HepG2 (cell line): ENCODE measurements around the gene NOTCH3. TPM values are rescaled to one million over a fixed set of nuclear protein-coding genes. Genes with fewer than 3 reads are reported as not detected.

Source experiments
- ATF3 ChIP-seq: sonication (generic); formaldehyde crosslinking; IDR thresholded peaks from 2 replicates; pipeline ENCODE4 v1.4.0; 2020; ENCODE audit warnings: missing genetic modification reagents
- BRD4 ChIP-seq: sonication (generic); formaldehyde crosslinking; IDR thresholded peaks from 2 replicates; pipeline ENCODE4 v1.4.0; 2020; ENCODE audit warnings: missing genetic modification reagents
- CBX2 ChIP-seq, 2 experiments: fragments of 200-600 bp in 1 of 2; sonication (generic); formaldehyde crosslinking in 1 of 2; IDR thresholded peaks; 2 replicates each; pipeline versions ENCODE4 v1.7.0 to v1.8.1; 2018 to 2022; ENCODE audit warnings: low read depth in 2 of 2, low read length in 1 of 2, mild to moderate bottlenecking in 1 of 2, missing genetic modification reagents in 1 of 2
- CREBL2 ChIP-seq: sonication (generic); formaldehyde crosslinking; IDR thresholded peaks from 2 replicates; pipeline ENCODE4 v1.8.1; 2023; ENCODE audit warnings: missing genetic modification reagents, mild to moderate bottlenecking, borderline replicate concordance
- CSRNP1 ChIP-seq: sonication (generic); formaldehyde crosslinking; IDR thresholded peaks from 2 replicates; pipeline ENCODE4 v1.8.1; 2023; ENCODE audit warnings: mild to moderate bottlenecking, missing genetic modification reagents
- DMAP1 ChIP-seq: IDR thresholded peaks from 2 replicates; pipeline ENCODE4 v1.6.1; 2016
- ETV6 ChIP-seq: sonication (generic); formaldehyde crosslinking; conservative IDR thresholded peaks from 2 replicates; pipeline ENCODE4 v1.4.0; 2020; ENCODE audit warnings: missing genetic modification reagents
- FOXA3 ChIP-seq: IDR thresholded peaks from 2 replicates; pipeline ENCODE4 v1.6.1; 2016; ENCODE audit warnings: missing genetic modification reagents, missing compliant biosample characterization
- GABPB1 ChIP-seq: IDR thresholded peaks from 2 replicates; pipeline ENCODE4 v1.6.1; 2016; ENCODE audit warnings: mild to moderate bottlenecking, missing genetic modification reagents, moderate library complexity, missing compliant biosample characterization
- ISL2 ChIP-seq: sonication (generic); formaldehyde crosslinking; IDR thresholded peaks from 2 replicates; pipeline ENCODE4 v1.5.0; 2020; ENCODE audit warnings: missing genetic modification reagents
- KDM6A ChIP-seq: IDR thresholded peaks from 2 replicates; pipeline ENCODE4 v1.6.1; 2016; ENCODE audit warnings: low read depth
- MAF1 ChIP-seq: sonication (generic); formaldehyde crosslinking; IDR thresholded peaks from 2 replicates; pipeline ENCODE4 v1.5.0; 2020; ENCODE audit warnings: missing genetic modification reagents, borderline replicate concordance
- MTF1 ChIP-seq: sonication (generic); formaldehyde crosslinking; IDR thresholded peaks from 2 replicates; pipeline ENCODE4 v1.5.0; 2020; ENCODE audit warnings: missing genetic modification reagents
- NFATC3 ChIP-seq: sonication (generic); formaldehyde crosslinking; IDR thresholded peaks from 2 replicates; pipeline ENCODE4 v1.5.1; 2020; ENCODE audit warnings: mild to moderate bottlenecking, missing genetic modification reagents
- NR2F6 ChIP-seq, 2 experiments: IDR thresholded peaks; 2 replicates each; pipeline ENCODE4 v1.6.1; 2016; ENCODE audit warnings: antibody characterized with exemption in 1 of 2, mild to moderate bottlenecking in 1 of 2
- PHF8 ChIP-seq: sonication (generic); formaldehyde crosslinking; IDR thresholded peaks from 2 replicates; pipeline ENCODE4 v1.5.0; 2020; ENCODE audit warnings: missing genetic modification reagents
- POGZ ChIP-seq: sonication (generic); formaldehyde crosslinking; IDR thresholded peaks from 2 replicates; pipeline ENCODE4 v1.4.0; 2020; ENCODE audit warnings: mild to moderate bottlenecking, missing genetic modification reagents
- POLR2AphosphoS5 ChIP-seq: IDR thresholded peaks from 2 replicates; pipeline ENCODE4 v1.6.1; 2012; ENCODE audit warnings: low read depth, low read length
- RBM22 ChIP-seq: fragments of 200-400 bp; formaldehyde crosslinking; optimal IDR thresholded peaks from 2 replicates; pipeline ENCODE3; 2017; ENCODE audit warnings: mild to moderate bottlenecking, low read length, moderate library complexity
- TRAFD1 ChIP-seq: sonication (generic); formaldehyde crosslinking; IDR thresholded peaks from 2 replicates; pipeline ENCODE4 v1.5.1; 2020; ENCODE audit warnings: missing genetic modification reagents, mild to moderate bottlenecking, borderline replicate concordance
- TRIM24 ChIP-seq: sonication (generic); formaldehyde crosslinking; IDR thresholded peaks from 2 replicates; pipeline ENCODE4 v1.8.0; 2022; ENCODE audit warnings: mild to moderate bottlenecking, missing genetic modification reagents
- ZBTB38 ChIP-seq: sonication (generic); formaldehyde crosslinking; IDR thresholded peaks from 2 replicates; pipeline ENCODE4 v1.5.1; 2020; ENCODE audit warnings: mild to moderate bottlenecking, missing genetic modification reagents
- ZNF282 ChIP-seq: fragments of 450-650 bp; IDR thresholded peaks from 2 replicates; pipeline ENCODE4 v1.6.1; 2018; ENCODE audit not compliant: partially characterized antibody
- ZNF362 ChIP-seq: sonication (generic); formaldehyde crosslinking; IDR thresholded peaks from 2 replicates; pipeline ENCODE4 v1.4.0; 2020; ENCODE audit warnings: missing genetic modification reagents, mild to moderate bottlenecking, borderline replicate concordance
- ZNF552 ChIP-seq: sonication (generic); formaldehyde crosslinking; IDR thresholded peaks from 2 replicates; pipeline ENCODE4 v1.9.0; 2022; ENCODE audit warnings: missing genetic modification reagents, mild to moderate bottlenecking, borderline replicate concordance
- ZNF629 ChIP-seq: sonication (generic); formaldehyde crosslinking; conservative IDR thresholded peaks from 2 replicates; pipeline ENCODE4 v1.5.0; 2020; ENCODE audit warnings: missing genetic modification reagents
- polyA plus RNA-seq, 8 experiments: library from polyadenylated mRNA; depleted of rRNA in 3 of 8; stranded (reverse) in 7 of 8; unstranded in 1 of 8; fragments of >200 nt; fragmentation: Illumina TruSeq in 4 of 8; extraction: Trizol in 4 of 8; gene quantifications; 2 replicates each; pipeline versions ENCODE4 v1.2.1 to v1.2.3, GENCODE V29; 2011 to 2016; ENCODE audit warnings: low read depth in 4 of 8, missing spikeins in 1 of 8, mixed read lengths in 1 of 8; ENCODE audit not compliant: insufficient read depth in 1 of 8
- total RNA-seq, 5 experiments: library from RNA; depleted of rRNA; stranded (reverse); fragments of >200 nt; fragmentation: Illumina TruSeq; extraction: Trizol; gene quantifications; 2 replicates each; pipeline ENCODE4 v1.2.3, GENCODE V29; 2016; ENCODE audit warnings: low read depth in 1 of 5

Gene NOTCH3
- total and polyA plus RNA-seq, 2 of the 13 experiments (the other 11 are each of a cell fraction or from before 2014, with no cell fraction given), result 0.09 to 0.28 TPM

GRCh38 chr19:15180451-15181390 is 20.1 kb downstream of the NOTCH3 start (continued):
- TF ChIP-seq TRAFD1 (0 out of 2 replicates have a peak, but pooled peaks have one; percentile 54), ETV6 (no peak), MTF1 (no peak), DMAP1 (CRISPR knock-in tag) (no peak), CREBL2 (CRISPR knock-in tag) (no peak), ZNF552 (CRISPR knock-in tag) (no peak), ZNF629 (CRISPR knock-in tag) (no peak), PHF8 (CRISPR knock-in tag) (peak; percentile 62; the same call in 1 of the 2 replicates), NR2F6 (IDR thresholded peaks at IDR 0.05) (no peak), NR2F6 (CRISPR knock-in tag; IDR thresholded peaks at IDR 0.05) (no peak), ZBTB38 (CRISPR knock-in tag) (no peak), KDM6A (no peak), POGZ (no peak), ISL2 (CRISPR knock-in tag) (no peak), MAF1 (CRISPR knock-in tag) (no peak), BRD4 (no peak), TRIM24 (CRISPR knock-in tag) (no peak), NFATC3 (CRISPR knock-in tag) (no peak), CSRNP1 (CRISPR knock-in tag) (0 out of 2 replicates have a peak, but pooled peaks have one; percentile 58), GABPB1 (peak; percentile 79), FOXA3 (no peak), POLR2AphosphoS5 (0 out of 2 replicates have a peak, but pooled peaks have one; percentile 29), ZNF282 (no peak), ZNF362 (CRISPR knock-in tag) (peak; percentile 41; the same call in 1 of the 2 replicates), CBX2 (IDR thresholded peaks at IDR 0.05; ENCODE audit: low read depth, low read length) (no peak), CBX2 (CRISPR knock-in tag; IDR thresholded peaks at IDR 0.05; ENCODE audit: low read depth) (no peak), ATF3 (CRISPR knock-in tag) (no peak), RBM22 (no peak)
